Vagina (tissue), 2 donors: Measurements from ENCODE around the gene SCARF2. TPM values are rescaled to one million over a fixed set of nuclear protein-coding genes. Genes with fewer than 3 reads are reported as not detected.

ENCODE experiments used
- DNase-seq, 2 donors: peaks; one replicate each; pipeline ENCODE4 v3.0.0-alpha.2; 2017; ENCODE audit errors: extremely low spot score in 2 of 2
- H3K27ac ChIP-seq: fragments of 200-600 bp; sonication (generic); one replicate; pipeline ENCODE4 v1.5.1; 2019
- H3K27me3 ChIP-seq: fragments of 200-600 bp; sonication (generic); one replicate; pipeline ENCODE4 v1.5.1; 2019
- H3K36me3 ChIP-seq, 2 donors: fragments of 200-600 bp; sonication (generic); one replicate each; pipeline ENCODE4 v1.5.1; 2017 to 2019
- H3K4me1 ChIP-seq: fragments of 200-600 bp; sonication (generic); one replicate; pipeline ENCODE4 v1.5.1; 2019
- H3K4me3 ChIP-seq, 2 donors: fragments of 200-600 bp; sonication (generic); 1 replicate in 1 of 2; 2 replicates in 1 of 2; pipeline ENCODE4 v1.5.1; 2016 to 2019
- H3K9me3 ChIP-seq: fragments of 200-600 bp; sonication (generic); one replicate; pipeline ENCODE4 v1.5.1; 2019
- POLR2A ChIP-seq, 2 donors: fragments of 450-650 bp; IDR thresholded peaks; one replicate each; pipeline ENCODE4 v1.6.1; 2017; ENCODE audit warnings: antibody characterized with exemption in 2 of 2, mild to moderate bottlenecking in 2 of 2, moderate library complexity in 2 of 2
- POLR2AphosphoS5 ChIP-seq, 2 donors: sonication (generic); formaldehyde crosslinking; IDR thresholded peaks; one replicate each; pipeline ENCODE4 v1.9.0; 2017; ENCODE audit warnings: antibody characterized with exemption in 2 of 2, mild to moderate bottlenecking in 2 of 2, low read depth in 1 of 2; ENCODE audit not compliant: insufficient read depth in 1 of 2
- intact Hi-C: fragments of 100-400 bp; cut with DNase I; formaldehyde crosslinking; loops from one replicate; pipeline ENCODE4 v1.15.1; 2023
- total RNA-seq: library from RNA; depleted of rRNA; stranded (reverse); fragments of >200 nt; gene quantifications from one replicate; pipeline ENCODE4 v1.2.3, GENCODE V29; 2016
- TF ChIP-seq, protein P1 (sequence below), 3 experiments: fragments of 450-650 bp in 2 of 3; fragments of 200-600 bp in 1 of 3; sonication (generic) in 1 of 3; IDR thresholded peaks; one replicate each; pipeline ENCODE4 v1.5.1; 2017 to 2019; ENCODE audit warnings: antibody characterized with exemption in 3 of 3, mild to moderate bottlenecking in 2 of 3, moderate library complexity in 2 of 3

The SCARF2 gene
- total RNA-seq, 1 donor from 2014 or later, result 32.2 TPM

DNA sequence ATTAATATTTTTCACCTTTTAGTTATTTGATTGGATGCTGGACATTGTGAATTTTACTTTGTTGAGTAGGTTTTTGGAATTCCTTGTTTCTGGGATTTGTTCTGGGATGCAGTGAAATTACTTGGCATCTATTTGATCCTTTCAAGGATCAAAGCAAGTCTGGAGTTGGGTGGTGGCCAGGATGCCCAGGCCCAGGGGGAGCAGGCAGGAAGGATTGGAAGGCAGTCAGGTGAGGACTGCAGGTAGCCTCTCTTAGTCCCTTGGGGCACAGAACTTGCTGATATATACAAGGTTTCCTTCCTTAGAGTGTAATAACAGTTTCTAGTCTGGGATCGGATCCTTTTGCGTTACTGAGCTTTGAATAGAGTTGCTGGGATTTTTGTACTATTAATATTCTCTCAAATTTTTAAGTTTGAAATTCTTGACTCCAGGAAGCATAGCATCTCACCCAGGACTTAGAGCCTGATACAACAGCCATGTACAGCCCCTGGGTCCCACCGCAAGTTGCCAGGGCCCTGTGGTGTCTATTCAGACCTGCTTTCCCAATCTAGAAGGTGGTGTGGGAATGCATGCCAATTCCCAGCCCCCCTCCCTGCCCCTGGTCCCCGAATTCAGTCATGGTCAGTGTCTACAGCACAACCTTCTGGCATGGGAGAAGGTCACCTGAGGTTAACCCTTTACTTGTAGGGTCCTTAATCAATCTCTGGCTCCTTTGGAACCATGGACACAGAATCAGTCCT lies 37.6 kb downstream of the SCARF2 start:
- no peaks in the 10 kb centered on the region for H3K27me3 ChIP-seq
- no peak overlapping the region for H3K27ac ChIP-seq
- TF ChIP-seq, protein P1, sequence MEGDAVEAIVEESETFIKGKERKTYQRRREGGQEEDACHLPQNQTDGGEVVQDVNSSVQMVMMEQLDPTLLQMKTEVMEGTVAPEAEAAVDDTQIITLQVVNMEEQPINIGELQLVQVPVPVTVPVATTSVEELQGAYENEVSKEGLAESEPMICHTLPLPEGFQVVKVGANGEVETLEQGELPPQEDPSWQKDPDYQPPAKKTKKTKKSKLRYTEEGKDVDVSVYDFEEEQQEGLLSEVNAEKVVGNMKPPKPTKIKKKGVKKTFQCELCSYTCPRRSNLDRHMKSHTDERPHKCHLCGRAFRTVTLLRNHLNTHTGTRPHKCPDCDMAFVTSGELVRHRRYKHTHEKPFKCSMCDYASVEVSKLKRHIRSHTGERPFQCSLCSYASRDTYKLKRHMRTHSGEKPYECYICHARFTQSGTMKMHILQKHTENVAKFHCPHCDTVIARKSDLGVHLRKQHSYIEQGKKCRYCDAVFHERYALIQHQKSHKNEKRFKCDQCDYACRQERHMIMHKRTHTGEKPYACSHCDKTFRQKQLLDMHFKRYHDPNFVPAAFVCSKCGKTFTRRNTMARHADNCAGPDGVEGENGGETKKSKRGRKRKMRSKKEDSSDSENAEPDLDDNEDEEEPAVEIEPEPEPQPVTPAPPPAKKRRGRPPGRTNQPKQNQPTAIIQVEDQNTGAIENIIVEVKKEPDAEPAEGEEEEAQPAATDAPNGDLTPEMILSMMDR (IDR thresholded peaks at IDR 0.05), result no peak
- TF ChIP-seq POLR2AphosphoS5 (IDR thresholded peaks at IDR 0.05; ENCODE audit: insufficient read depth in 1 of 2, low read depth in 1 of 2) (no peak), POLR2A (IDR thresholded peaks at IDR 0.05) (no peak)
- H3K9me3 ChIP-seq, result no peaks in the 10 kb centered on the region
- intact Hi-C loops, result loop anchor here (10.0 kb wide), 1 partner anchor 65 kb away; no protein-coding TSS in a partner anchor
- no peak overlapping the region for H3K4me3 ChIP-seq
- peak in 1 of 2 donors; percentile 58 for DNase-seq
- peaks cover 0 to 8% of the 10 kb centered on the region in 2 donors for H3K36me3 ChIP-seq
- peaks cover 18% of the 10 kb centered on the region for H3K4me1 ChIP-seq

DNA sequence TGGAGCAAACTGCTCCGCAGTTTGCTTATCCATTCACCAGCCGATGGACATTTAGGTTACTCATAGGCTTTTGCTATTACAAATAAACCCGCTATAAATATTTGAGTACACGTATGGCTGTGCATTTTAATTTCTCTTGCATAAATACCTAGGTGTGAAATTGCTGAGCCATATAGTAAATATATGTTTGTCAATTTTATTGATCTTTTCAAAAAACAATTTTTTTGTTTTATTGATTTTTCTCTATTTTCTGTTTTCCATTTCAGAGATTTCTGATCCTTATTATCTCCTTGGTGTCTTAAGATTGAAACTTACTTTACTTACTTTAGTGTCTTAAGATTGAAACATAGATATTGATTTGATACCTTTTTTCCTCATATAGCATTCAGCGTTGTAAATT lies 39.2 kb downstream of the SCARF2 start:
- intact Hi-C loops, result no loop called here
- no peak for TF ChIP-seq POLR2A (IDR thresholded peaks at IDR 0.05)
- Histone ChIP-seq H3K4me1 (peaks cover 29% of the 10 kb centered on the region), H3K36me3 (no peaks in the 10 kb centered on the region), H3K9me3 (no peaks in the 10 kb centered on the region), H3K27me3 (no peaks in the 10 kb centered on the region), H3K27ac (no peak overlapping the region), H3K4me3 (no peak overlapping the region)
- DNase-seq, result peak in 1 of 2 donors; percentile 5

DNA sequence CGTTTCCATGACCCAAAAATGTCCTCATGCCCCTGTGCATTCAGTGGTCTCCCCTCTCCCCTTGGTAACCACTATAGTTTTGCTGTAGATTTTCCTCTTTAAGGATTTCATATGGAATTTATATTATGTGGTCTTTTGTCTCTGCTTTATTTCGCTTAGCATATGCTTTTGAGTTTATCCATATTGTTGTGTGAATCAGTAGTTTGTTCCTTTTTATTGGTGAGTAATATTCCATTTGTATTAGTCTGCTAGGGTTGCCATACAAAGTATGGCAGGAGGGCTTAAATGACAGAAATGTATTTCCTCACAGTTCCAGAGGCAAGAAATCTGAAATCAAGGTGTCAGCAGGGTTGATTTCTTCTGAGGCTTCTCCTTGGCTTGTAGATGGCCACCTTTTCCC lies 40.1 kb downstream of the SCARF2 start:
- Histone ChIP-seq H3K4me1 (peaks cover 30% of the 10 kb centered on the region), H3K36me3 (no peaks in the 10 kb centered on the region), H3K27ac (no peak overlapping the region), H3K4me3 (no peak overlapping the region), H3K9me3 (no peaks in the 10 kb centered on the region), H3K27me3 (no peaks in the 10 kb centered on the region)
- intact Hi-C loops, result loop anchor here (1.0 kb wide), 1 partner anchor 20 kb away; no protein-coding TSS in a partner anchor
- DNase-seq, result no peak
- TF ChIP-seq POLR2A (IDR thresholded peaks at IDR 0.05), result no peak
- no peak for TF ChIP-seq POLR2AphosphoS5 (IDR thresholded peaks at IDR 0.05; ENCODE audit: insufficient read depth in 1 of 2, low read depth in 1 of 2)
- TF ChIP-seq, protein P1 (IDR thresholded peaks at IDR 0.05), result no peak

DNA sequence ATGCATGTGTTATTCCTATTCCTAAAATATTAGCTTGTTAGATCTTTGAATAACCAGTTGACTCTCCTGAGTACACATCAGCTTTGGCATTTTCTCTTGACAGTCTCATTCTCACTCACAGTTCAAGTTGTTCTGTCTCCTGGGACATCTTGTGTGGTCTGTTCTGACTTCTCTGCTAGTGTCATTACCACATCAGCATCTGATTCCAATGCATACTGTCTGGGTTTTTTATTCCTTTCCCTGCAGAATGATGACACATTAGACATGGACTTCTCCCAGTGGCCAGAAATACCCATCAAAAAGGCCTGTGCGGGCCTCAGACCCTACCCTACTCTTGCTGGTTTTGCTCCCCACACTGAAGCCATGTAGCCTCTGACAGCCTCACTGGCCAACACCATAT lies 41.0 kb downstream of the SCARF2 start:
- intact Hi-C loops, result loop anchor here (1.0 kb wide), 1 partner anchor 21 kb away; no protein-coding TSS in a partner anchor
- Histone ChIP-seq H3K9me3 (no peaks in the 10 kb centered on the region), H3K27ac (no peak overlapping the region), H3K36me3 (no peaks in the 10 kb centered on the region), H3K4me1 (peaks cover 30% of the 10 kb centered on the region), H3K4me3 (no peak overlapping the region), H3K27me3 (no peaks in the 10 kb centered on the region)
- DNase-seq, result peak; percentile 31 to 52
- TF ChIP-seq POLR2AphosphoS5 (IDR thresholded peaks at IDR 0.05; ENCODE audit: insufficient read depth in 1 of 2, low read depth in 1 of 2) (no peak), POLR2A (IDR thresholded peaks at IDR 0.05) (no peak)
- TF ChIP-seq, protein P1 (IDR thresholded peaks at IDR 0.05), result no peak

DNA sequence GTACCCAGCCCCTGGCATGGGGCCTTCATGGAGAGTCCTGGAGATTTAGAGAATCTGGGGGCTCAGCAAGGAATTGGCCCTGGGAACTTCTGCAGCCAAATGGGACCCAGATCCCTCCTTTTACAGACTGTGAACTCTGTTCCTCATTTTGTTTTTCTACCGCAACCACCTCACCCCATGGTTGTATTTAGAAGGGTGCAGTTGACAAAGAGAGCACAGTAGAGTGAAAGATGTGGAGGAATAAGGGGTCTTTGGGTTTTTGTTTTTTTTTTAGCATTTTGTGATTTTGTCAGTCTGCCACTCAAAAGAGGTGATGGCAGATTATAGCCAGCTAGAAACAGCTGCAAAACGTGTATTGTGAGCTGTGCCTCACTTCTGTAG lies 41.7 kb downstream of the SCARF2 start:
- TF ChIP-seq POLR2AphosphoS5 (IDR thresholded peaks at IDR 0.05; ENCODE audit: insufficient read depth in 1 of 2, low read depth in 1 of 2), result no peak
- no peak for TF ChIP-seq POLR2A (IDR thresholded peaks at IDR 0.05)
- TF ChIP-seq, protein P1 (IDR thresholded peaks at IDR 0.05), result no peak
- peaks cover 30% of the 10 kb centered on the region for H3K4me1 ChIP-seq
- H3K4me3 ChIP-seq, result no peak overlapping the region
- intact Hi-C loops, result no loop called here
- no peak for DNase-seq
- H3K27ac ChIP-seq, result no peak overlapping the region
- no peaks in the 10 kb centered on the region for H3K9me3 ChIP-seq
- no peaks in the 10 kb centered on the region for H3K27me3 ChIP-seq
- H3K36me3 ChIP-seq, result no peaks in the 10 kb centered on the region
